ENCODE measurements around the gene ZRANB1.

The ZRANB1 gene

DNA sequence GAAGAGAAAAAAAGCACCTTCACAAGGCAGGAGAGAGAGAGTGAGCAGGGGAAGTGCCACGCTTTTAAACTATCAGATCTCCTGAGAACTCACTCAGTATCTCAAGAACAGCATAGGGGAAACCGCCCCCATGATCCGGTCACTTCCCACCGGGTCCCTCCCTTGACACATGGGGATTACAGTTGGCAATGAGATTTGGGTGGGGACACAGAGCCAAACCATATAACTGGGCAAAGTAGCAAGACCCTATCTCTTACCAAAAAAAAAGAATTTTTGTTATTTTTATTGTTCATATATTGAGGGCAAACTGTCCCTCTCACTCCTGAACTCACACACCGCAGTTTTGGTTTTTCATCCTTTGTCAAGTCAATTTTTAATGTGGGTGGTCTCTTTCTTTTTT lies 18.2 kb upstream of the ZRANB1 start:
- FAIRE-seq = no peak

DNA sequence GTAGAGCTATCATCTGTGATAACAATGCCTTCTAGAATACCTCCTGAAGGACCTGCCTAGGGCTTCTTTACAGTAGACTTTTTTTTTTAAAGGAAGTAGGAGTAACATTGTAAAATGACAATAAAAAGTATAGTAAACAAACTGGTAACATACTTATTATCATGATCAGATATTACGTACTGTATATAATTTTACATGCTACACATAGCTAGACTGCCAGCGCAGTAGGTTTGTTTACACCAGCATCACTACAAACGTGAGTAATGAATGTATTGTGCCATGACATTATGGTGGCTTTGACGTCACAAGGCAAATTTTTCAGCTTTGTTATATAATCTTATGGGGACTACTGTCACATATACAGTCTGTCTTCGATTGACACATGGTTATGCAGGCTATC lies 15.4 kb upstream of the ZRANB1 start:
- FAIRE-seq = no peak

DNA sequence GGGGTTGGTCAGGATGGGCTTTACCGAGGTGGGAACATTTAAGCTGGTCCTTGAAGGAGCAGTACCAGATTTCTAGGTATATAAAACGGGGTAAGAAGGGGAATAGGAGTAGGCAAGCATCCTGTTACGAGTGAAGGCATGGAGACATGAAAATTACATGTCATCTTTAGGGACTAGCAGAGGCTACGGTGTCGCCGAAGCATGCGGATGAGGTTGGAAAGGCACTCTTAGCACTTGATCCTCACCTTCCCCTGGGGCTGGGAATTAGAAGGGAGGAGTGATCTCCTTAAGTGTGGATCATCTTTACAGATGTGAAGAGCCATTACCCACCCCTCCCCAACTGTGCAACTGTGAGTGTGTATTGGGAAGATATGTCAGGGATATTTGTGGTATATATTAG lies 13.8 kb upstream of the ZRANB1 start:
- FAIRE-seq = no peak

DNA sequence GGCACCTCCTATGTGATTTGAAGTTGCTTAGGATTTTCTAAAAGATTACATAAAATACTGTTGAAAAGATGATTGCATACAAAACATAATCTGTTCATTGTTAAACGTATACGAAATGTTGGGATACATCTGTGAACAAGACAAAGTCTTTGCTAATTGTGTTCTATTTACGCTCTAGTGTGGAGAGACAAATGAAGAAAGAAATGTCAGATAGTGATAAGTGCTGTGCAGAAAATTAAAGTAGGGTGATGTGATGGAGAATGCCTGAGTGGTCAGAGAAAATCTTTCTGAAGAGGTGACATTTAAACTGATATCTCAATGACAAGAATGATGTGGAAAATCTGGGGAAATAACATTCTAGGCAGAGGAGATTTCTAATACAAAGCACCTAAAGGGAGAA lies 13.4 kb upstream of the ZRANB1 start:
- FAIRE-seq = no peak

DNA sequence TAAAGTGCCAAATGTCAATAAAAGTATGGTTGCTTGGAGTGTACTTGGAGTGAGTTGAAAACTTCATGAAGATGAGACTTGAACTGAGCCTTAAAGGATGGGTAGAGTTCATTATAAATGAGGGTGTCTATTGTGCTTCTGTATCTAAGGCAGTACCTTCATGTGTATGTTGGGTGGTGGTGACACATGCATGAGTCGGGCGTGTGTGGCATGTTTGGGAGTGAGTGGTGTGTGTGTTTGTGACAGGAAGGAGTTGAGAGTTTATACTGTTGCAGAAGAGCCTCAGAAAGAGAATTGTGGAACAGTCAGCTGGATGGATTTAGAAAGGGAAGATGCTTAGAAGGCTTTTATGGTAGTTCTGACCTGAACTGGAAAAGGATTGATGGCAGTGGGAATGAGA lies 6.0 kb upstream of the ZRANB1 start:
- FAIRE-seq = no peak

DNA sequence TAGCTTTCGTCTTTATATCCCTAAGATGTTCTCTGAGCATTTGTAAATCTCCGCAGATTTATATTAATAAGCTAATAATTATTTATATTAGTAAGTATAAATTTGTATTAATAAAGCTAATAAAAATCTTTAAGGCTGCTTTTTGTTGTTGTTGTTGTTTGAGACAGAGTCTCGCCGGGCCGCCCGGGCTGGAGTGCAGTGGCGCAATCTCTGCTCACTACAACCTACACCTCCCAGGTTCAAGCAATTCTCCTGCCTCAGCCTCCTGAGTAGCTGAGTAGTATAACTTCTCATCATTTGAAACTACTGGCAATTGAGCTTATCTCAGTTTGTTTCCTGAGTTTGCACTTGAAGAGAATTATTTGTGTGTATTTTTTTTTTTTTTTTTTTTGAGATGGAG lies 5.1 kb upstream of the ZRANB1 start:
- FAIRE-seq = no peak

DNA sequence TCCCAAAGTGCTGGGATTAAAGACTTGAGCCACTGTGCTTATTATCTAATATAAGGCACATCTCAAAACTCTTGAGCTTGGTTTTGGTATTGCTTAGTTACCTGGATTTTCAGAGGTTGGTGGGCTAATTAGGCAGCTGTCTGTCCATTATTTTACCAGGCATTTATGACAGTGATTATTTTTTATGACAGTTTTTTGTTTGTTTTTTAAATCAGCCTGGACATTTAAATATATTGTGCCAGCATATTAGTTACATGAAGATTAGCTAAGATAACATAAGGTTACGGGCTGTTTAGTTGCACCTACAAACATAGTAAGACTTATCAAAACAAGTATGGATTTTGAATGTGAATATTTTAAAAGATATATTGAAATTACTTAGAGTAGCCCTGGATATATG lies 2.6 kb upstream of the ZRANB1 start:
- no peak for FAIRE-seq

DNA sequence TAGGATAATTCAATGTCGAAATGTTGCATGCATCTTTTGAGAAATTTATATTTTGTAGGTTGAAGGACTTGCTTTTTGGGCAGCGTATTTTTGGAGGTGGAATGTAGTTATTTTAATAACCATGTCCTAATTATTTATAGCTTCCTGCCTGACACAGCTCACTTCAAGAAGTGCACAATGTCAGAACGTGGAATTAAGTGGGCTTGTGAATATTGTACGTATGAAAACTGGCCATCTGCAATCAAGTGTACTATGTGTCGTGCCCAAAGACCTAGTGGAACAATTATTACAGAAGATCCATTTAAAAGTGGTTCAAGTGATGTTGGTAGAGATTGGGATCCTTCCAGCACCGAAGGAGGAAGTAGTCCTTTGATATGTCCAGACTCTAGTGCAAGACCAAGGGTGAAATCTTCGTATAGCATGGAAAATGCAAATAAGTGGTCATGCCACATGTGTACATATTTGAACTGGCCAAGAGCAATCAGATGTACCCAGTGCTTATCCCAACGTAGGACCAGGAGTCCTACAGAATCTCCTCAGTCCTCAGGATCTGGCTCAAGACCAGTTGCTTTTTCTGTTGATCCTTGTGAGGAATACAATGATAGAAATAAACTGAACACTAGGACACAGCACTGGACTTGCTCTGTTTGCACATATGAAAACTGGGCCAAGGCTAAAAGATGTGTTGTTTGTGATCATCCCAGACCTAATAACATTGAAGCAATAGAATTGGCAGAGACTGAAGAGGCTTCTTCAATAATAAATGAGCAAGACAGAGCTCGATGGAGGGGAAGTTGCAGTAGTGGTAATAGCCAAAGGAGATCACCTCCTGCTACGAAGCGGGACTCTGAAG lies 620 bp downstream of the ZRANB1 start:
- no peak for FAIRE-seq

DNA sequence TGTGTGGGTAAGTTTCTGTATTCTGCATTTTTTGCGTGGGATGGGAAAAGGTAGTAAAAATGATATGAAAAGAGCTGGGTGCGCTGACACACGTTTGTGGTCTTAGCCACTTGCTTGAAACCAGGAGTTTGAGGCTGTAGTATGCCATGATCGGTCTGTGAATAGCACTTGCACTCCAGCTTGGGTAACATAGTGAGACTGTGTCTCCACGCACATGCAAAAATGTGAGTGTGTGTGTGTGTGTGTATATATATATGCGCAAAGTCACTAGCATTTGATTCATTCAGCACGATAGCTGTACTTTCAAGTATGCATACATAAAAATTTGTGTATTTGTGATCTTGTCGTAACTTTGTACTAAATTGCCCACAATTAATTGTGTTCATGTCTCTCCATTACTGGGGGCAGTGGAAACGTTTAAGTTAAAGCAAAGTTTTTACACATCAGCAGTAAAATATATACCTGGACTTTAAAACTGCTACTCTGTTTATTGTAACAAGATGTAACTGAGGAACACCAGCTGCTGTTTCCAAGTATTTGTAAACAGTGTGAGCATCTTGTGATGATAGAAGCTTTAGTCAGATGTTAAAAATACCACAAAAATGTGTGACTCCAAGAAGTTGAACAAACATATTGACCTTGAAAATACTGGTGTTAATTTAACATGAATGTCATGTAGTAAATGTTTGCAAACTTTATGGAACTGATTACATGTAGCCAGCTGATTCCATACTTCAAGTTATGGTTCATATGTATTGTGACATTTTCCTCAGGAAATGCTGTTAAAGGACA lies 1.6 kb downstream of the ZRANB1 start:
- FAIRE-seq = no peak

DNA sequence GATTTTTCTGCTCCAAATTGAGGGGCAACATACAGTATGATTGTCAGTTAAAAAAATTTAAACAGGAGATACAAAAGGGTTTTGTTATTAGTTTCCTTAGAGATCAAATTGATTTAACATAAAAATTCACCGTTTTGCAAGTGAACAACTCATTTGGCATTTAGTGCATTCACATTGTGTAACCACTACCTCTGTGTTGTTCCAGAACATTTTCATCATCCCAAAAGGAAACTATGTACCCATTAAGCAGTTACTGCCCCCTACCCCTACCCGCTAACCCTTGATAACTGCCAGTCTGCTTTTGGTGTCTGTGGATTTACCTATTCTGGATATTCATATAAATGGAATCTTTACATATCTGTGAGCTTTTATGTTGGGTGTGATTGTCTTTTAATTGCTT lies 3.1 kb downstream of the ZRANB1 start:
- FAIRE-seq = no peak

DNA sequence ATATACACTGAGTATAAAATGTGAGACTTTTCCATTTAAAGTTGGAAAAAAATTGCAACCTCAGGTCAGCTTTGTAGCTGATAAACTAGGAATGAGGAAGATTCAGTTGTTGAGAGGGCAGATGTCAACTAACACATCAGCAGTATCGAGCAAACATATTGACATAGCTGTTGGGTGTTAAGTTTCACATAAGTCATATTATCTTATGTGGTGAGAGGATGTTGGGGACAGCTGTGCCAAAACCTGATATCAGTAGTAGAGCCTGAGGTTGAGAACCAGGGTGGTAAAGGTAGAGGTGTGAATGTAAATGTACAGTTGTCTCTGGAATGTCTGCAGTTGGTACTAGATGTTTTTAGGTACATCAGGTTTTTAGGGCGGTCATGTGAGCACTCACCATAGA lies 5.0 kb downstream of the ZRANB1 start:
- no peak for FAIRE-seq

DNA sequence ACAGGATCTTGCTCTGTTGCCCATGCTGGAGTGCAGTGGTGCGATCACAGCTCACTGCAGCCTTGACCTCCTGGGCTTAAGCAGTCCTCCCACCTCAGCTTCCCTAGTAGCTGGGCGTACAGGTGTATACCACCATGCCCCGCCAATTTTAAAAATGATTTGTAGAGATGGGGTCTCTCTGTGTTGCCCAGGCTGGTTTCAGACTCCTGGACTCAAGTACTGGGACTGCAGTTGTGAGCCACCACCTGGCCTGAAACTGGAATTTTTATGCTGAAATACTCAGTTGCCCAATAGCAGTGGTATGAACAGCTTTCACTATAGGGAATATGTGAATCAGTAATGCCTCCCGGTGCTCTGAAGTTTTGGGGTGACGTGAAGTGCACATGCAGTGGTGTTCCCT lies 7.6 kb downstream of the ZRANB1 start:
- FAIRE-seq = no peak

DNA sequence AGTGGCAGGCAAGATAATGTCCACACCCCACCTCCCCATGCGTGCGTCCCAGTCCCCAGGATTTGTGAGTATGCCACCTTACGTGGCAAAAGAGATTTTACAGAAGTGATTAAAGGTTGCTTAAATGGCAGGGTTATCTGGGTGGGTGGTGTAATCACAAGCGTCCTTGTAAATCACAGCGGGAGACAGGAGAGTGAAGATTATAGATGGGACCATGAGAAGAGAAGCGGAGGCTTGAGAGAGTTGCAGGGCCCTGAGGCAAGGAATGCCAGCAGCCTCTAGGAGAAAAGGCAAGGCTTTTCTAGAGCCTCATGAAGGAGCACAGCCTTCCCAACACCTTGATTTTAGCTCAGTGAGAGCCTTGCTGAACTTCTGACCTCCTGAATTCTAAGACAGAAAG lies 10.2 kb downstream of the ZRANB1 start:
- no peak for FAIRE-seq

DNA sequence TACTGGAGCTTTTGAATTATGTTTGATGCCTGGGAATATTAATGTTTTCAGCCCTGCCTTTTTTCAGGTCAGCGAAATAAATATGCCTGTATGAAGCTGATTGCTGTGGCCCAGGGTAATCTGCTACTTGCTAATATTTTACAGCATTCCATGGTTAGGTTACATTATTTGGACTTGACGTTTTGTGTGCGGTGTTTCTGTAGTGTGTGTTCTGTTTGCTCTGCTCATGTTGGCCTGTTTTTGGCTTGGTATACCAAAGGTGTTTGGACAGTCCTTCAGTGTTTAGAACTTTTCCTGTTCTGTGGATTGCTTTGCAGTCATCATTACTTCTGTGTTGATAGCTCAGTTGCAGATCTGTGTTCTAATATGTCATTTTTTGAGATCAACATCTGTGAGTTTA lies 11.5 kb downstream of the ZRANB1 start:
- no peak for FAIRE-seq

DNA sequence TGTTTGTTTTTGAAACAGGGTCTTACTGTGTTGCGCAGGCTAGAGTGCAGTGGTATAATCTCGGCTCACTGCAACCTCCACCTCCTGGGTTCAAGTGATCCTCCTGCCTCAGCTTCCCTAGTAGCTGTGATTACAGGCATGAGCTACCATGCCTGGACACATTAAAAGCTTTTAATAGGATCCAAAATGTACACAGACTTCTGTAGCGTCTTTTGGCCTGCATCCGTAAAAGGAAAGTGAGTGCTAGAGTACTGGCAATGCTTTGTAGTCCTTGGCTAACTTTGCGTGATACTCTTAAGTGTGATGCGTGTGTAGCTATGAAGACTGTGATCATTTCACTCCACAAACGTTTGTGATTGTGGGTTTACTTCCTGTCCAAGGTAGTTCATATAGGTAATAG lies 13.3 kb downstream of the ZRANB1 start:
- no peak for FAIRE-seq

DNA sequence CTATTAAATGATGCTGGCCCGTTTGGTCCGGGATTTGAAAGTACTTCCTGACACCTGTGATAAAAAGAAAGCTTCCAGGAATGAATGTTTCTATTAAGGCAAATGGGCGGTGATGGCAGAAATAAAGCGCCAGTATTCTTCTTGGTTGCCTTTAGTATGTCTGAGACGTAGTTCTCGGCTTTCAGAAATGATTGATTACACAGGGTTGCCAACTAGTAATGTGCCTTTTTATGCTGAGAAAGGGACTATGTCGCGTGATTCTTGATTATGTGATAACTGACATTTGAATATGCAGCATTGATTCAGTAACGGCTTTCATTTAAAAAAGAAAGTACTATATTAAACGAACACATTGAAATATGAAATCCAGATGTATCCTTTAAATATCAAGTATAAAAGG lies 13.9 kb downstream of the ZRANB1 start:
- no peak for FAIRE-seq

DNA sequence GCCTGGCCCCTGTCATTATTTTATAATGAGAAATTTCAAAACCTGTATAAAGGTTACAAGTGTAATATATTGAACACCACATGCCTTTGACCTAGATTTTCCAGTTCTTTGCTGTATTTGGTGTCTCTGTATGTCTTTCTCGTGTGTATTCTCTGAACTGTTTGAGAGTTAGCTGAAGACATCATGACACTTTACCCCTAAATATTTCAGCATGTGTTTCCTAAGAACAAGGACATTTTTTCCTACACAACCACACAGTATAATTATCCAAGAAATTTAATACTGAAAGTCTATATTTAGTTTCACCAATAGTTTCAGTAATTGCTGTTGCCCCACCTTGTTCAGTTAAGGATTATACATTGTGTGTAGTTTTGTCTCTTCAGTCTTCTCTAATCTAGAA lies 14.8 kb downstream of the ZRANB1 start:
- no peak for FAIRE-seq

DNA sequence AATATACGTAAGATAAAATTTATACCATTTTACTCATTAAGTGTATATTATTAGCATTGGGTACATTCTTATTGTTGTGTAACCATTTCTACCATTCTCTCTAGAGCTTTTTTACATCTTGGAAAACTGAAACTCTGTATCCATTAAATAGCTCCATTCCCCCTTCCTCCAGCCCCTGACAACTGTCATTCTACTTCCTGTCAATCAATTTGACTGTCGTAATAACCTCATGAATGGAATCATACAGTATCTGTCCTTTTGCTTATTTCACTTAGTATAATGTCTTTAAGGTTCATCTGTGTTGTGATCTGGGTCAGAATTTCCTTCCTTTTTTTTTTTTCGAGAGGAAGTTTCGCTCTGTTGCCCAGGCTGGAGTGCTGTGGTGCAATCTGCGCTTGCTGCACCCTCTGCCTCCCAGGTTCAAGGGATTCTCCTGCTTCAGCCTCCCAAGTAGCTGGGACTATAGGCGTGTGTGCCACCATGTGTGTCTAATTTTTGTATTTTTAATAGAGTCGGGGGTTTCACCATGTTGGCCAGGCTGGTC lies 15.6 kb downstream of the ZRANB1 start:
- no peak for FAIRE-seq

DNA sequence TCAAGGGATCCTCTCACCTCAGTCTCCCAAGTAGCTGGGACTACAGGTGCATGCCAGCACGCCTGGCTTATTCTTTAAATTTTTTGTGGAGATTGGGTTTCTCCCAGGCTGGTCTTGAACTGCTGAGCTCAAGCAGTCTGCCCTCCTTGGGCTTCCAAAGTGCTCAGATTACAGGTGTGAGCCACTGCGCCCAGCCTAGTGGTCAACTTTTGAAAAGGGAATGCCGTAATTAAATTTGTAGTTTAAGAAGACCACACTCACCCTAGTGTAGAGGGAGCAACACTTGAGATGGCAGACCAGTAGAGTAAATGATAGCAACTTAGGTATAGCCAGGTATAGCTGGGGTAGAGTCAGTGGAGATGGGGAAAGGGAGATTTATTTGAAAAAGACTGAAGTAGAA lies 17.6 kb downstream of the ZRANB1 start:
- FAIRE-seq = no peak

DNA sequence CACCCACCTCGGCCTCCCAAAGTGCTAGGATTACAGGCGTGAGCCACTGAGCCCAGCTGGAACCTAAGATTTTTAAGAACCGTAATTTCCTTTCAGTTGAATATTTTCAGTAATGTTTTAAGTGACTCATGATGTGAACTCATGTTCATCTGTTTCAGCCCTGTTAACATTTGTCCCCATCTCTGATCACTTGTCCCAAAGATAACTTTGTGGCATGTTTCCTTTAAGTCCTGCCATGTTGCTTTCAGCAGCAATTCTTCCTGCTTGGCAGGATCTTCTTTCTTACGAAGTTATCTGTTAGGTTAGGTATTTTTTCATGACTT lies 19.3 kb downstream of the ZRANB1 start:
- no peak for FAIRE-seq

DNA sequence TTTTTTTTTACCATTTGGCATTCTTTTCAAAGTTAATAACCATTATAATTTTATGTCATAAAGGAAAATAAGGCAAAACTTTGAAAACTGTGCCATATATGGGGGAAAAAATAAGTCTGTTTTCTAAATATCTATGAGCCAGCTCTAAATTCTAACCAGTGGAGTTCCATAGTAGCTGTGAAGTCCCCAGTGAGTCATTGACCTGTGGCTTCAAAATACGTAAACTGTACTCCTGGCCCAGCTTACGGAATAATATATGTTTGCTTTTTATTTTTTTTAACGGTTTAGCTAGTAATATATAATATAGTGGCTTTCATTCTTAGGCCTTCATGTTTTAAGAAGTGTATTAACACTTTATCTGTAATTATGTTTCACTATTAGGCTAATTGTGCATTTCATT lies 20.5 kb downstream of the ZRANB1 start:
- FAIRE-seq = no peak

DNA sequence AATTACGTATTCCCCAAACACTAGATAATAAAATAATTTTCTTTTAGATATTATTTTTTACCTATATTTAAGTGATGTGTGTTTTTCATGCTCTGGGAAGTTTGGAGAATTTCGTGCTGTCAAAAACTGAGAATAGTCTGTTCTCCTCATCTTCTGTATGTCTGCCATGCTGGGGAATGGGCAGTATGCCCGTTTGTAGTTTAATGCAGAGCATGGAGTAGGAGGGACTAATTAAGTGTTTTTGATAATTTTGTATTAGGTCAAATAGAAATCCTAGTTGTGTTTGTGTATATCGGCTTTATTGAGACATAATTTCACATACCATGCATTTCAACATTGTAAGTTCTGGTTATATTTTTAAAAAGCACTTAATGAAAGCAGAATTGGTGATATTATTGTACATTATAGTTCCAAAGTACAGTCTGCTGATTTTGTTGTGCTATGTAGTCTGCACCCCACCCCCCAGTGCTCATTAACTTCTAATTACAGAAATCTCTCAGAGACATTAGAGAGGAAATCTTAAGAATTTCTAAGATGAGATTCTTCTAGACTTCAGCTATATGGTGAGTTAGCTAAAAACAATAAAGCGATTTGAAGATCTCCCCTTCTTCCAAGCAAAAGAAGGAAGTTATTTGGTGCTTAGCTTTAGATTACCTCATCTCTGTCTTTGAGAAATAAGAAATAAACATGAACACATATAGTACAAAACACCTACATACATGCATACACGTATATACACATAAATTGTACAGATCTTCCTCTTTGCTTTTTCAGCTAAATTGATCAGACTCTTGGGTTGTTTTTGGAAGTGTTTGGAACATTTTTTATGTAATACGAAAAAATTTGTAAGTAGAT lies 22.2 kb downstream of the ZRANB1 start:
- FAIRE-seq = no peak

DNA sequence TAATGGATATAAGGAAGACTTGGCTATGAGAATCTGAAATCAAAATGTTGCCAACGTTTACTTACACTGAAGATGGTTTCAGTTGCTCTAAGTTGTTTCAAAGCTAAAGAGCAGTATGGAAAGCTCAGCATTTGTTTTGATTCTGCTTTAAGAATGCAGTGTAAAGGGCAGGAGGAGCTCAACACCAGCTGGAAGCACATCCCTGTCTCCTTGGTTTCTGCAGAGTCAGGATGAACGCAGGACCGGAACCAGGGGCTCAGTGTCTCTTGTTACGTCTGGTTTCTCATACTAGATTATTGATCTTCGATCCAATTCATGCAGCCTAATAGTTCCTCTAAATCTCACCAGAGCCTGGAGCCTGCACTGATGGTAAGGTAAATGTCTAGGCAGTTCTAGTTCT lies 24.1 kb downstream of the ZRANB1 start:
- no peak for FAIRE-seq
